HG03095 (cell line): Measurements from ENCODE around the gene DYTN.

Experiments
- ATAC-seq: cut with Tn5 transposase; IDR thresholded peaks from one replicate; pipeline ENCODE4 v1.9.1; 2021; ENCODE audit warnings: moderate library complexity; ENCODE audit not compliant: unreplicated experiment

The DYTN gene

DNA sequence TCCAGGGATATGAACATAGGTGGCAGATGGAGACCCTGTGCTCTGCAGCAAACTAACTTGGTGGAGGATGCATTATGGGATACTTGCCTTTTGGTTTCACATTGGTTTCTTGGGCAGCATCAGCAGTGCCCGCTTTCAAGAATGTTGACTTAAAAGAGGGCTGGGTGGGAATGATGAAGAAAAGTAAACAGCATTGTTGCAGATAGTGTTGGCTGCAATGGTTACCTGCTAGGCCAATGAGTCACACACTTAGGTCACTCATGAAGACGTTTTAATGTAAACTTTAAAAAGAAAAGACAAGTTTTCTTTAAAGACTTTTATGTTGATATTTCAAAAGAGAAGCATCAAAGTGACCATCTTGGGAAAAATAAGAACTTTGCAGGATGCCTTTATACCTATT is 102.0 kb downstream of the DYTN start:
- no peak for ATAC-seq

DNA sequence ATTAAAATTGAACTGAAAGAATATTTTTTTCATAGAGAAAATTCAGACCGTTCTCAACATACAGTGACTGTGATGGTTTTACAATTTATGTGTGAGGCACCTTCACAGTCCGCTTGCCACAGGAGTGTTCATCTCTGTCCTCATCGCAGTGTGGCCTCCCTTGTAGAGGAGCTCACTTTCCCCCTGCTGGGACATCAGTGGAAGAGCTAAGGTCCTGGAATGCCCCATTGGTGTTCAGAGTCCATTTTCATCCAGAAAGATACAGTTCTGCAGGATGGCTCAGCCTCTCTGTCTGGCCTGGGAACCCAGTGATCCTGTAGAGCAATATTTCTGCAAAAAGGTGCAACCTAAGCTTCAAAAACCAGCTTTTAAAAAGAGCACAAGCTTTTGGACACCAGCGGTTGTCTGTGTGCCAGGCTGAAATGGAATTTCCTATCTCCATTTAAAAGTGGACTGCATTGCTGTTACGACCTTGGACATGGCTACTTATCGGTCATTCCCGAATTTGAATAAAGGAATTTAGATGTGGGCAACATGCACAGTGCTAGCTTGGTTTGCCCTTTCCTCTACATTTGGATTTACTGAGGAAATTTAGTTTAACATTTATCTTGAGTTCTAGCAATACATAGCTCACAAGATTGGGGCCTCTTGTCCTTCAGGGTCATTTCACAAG is 102.6 kb downstream of the DYTN start:
- ATAC-seq = no peak

DNA sequence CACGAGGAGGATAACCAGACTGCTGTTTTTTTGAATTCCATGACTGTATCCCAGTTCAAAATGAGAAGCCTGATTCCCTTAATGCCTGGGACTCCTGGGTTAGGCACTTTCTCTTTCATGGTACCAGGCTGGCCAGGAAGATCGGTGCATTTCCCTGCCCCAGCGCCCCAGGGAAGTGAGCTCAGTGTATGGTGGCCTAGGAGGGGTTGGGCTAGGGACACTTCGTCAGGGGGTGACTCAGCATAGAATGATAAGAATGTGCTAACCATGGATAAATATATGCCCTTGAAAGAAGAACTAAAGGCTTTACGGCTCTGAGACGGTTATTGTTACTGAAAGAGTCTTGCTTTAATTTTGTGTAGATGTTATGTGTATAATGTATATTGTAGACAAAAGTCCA is 103.4 kb downstream of the DYTN start:
- no peak for ATAC-seq

DNA sequence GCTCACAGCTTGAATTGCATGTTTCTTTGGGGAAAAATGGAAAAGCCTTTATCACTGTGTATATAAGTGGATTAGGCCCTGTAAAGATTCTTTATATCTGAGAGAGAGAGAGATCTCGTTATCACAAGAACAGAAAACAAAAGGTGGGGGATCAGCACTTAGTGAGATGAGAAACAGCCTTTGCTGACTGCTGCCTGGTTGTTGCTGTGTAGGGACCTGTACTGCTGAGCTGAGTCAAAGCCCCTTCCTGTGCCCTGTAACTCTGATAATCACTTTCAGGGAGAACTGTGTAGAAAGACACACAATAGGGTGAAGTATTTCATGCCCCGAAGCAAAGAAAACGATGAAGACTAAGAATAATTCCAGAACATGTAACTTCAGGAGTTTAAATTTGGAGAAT is 106.5 kb downstream of the DYTN start:
- no peak for ATAC-seq

DNA sequence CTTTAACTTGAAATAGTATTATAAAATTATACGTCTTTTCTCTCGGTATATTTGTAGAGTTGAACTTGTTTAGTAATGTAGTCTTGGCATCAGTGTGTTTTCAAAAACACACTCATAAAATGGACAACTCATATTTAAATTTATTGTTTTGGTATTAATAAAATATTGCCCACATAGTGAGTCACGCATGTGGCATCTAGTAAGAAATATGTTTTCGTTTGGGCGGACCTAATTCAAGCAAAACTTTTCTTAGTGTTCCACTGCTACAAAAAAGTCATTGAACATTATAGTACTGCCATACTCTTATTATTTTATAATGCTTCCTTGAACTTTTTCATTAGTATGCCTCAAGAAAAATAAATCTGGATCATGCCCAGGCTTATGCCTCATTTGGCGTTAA is 107.0 kb downstream of the DYTN start:
- no peak for ATAC-seq

DNA sequence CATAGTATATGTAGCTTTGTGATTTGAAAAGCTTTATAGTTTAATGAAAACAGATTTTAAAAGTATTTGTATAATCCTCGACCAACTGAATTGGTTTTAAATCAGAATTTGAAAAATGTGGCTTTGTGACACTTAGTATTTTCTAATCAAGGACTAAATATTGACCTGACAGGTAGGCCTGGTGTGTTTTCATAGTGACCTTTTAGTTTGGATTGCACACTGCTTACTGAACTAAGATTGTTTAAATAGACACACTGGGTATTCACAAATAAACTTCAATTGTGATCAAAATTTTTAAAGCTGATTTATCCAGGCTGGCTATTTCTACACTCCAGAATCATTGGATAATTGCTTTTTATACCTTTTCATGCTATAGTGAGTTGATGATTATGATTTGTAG is 107.7 kb downstream of the DYTN start:
- no peak for ATAC-seq

DNA sequence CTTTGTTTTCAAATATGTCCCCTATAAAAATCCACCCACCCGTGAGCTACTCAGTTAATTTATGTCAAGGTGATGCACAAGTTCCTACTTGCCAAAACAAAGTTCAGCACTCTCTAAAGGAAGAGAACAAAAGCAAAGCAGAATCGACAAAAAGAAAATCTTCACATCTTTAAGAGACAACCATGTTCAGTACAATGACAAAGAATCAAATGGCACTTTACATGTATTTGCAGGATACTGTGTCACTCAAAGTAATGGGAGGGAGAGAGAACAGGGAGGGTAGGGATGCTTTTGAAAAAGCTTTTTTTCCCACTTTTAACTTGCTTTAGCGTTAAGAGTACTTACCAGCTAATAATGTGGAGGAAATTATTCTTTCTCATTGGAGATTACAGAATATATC is 115.0 kb downstream of the DYTN start:
- no peak for ATAC-seq
